CD14-positive monocyte (primary cell): ENCODE data around the gene FASN. TPM values are rescaled to one million over a fixed set of nuclear protein-coding genes. Genes with fewer than 3 reads are reported as not detected.

Source experiments
- DNase-seq, 3 donors: peaks; one replicate each; pipeline ENCODE4 v3.0.0-alpha.2; 2011 to 2022
- H2AFZ ChIP-seq: 2 replicates; pipeline ENCODE4 v1.6.0; 2012; ENCODE audit warnings: mild to moderate bottlenecking, low read depth, low read length, inconsistent platforms; ENCODE audit not compliant: insufficient read depth, poor library complexity, severe bottlenecking
- H3K27ac ChIP-seq, 2 donors: 1 replicate in 1 of 2; 2 replicates in 1 of 2; pipeline ENCODE4 v1.5.1; 2012 to 2013; ENCODE audit warnings: low read length in 2 of 2, control low read depth in 1 of 2, inconsistent platforms in 1 of 2, low read depth in 1 of 2, mild to moderate bottlenecking in 1 of 2
- H3K27me3 ChIP-seq, 2 donors: one replicate each; pipeline versions ENCODE4 v1.6.0 to v1.6.1; 2011 to 2013; ENCODE audit warnings: low read length in 2 of 2; ENCODE audit not compliant: control insufficient read depth in 2 of 2, insufficient read depth in 2 of 2
- H3K36me3 ChIP-seq, 2 donors: replicated peaks in 1 of 2; 1 replicate in 1 of 2; 2 replicates in 1 of 2; pipeline versions ENCODE4 v1.5.1 to v1.6.1; 2012 to 2013; ENCODE audit warnings: low read length in 2 of 2, control low read depth in 1 of 2, inconsistent platforms in 1 of 2, mild to moderate bottlenecking in 1 of 2; ENCODE audit not compliant: insufficient read depth in 2 of 2, control insufficient read depth in 1 of 2
- H3K4me1 ChIP-seq, 2 donors: 1 replicate in 1 of 2; 2 replicates in 1 of 2; pipeline versions ENCODE4 v1.5.1 to v1.6.1; 2012 to 2013; ENCODE audit warnings: low read length in 2 of 2, control low read depth in 1 of 2, inconsistent platforms in 1 of 2, mild to moderate bottlenecking in 1 of 2, moderate library complexity in 1 of 2; ENCODE audit not compliant: insufficient read depth in 2 of 2, control insufficient read depth in 1 of 2
- H3K4me2 ChIP-seq: replicated peaks from 2 replicates; pipeline ENCODE3; 2012; ENCODE audit warnings: low read length, moderate library complexity, mild to moderate bottlenecking; ENCODE audit not compliant: poor library complexity, severe bottlenecking; ENCODE audit errors: extremely low read depth
- H3K4me3 ChIP-seq, 3 experiments: fragments of 200-600 bp in 1 of 3; sonication (generic) in 1 of 3; replicated peaks in 1 of 3; 1 replicate in 2 of 3; 2 replicates in 1 of 3; pipeline ENCODE4 v1.5.1; 2011 to 2013; ENCODE audit warnings: low read length in 3 of 3, mild to moderate bottlenecking in 3 of 3, control low read depth in 2 of 3, low read depth in 2 of 3, inconsistent platforms in 1 of 3, moderate library complexity in 1 of 3
- H3K79me2 ChIP-seq: 2 replicates; pipeline ENCODE4 v1.6.0; 2012; ENCODE audit warnings: mild to moderate bottlenecking, control low read depth, inconsistent platforms, low read length, moderate library complexity; ENCODE audit not compliant: insufficient read depth
- H3K9ac ChIP-seq: 2 replicates; pipeline ENCODE4 v1.6.0; 2017; ENCODE audit warnings: low read length, mild to moderate bottlenecking; ENCODE audit not compliant: insufficient read depth, poor library complexity, severe bottlenecking
- H3K9me3 ChIP-seq, 2 donors: replicated peaks in 1 of 2; 1 replicate in 1 of 2; 2 replicates in 1 of 2; pipeline versions ENCODE4 v1.5.1 to v1.6.1; 2012 to 2013; ENCODE audit warnings: low read length in 2 of 2, control low read depth in 1 of 2; ENCODE audit not compliant: control insufficient read depth in 1 of 2, insufficient read depth in 1 of 2
- H4K20me1 ChIP-seq: 2 replicates; pipeline ENCODE4 v1.6.0; 2012; ENCODE audit warnings: mild to moderate bottlenecking, low read length, control low read depth, moderate library complexity; ENCODE audit not compliant: insufficient read depth
- H3K27ac Mint-ChIP-seq, 7 donors: one replicate each; pipeline ENCODE4 v1.8.0; 2020; ENCODE audit warnings: mild to moderate bottlenecking in 7 of 7, mixed read lengths in 7 of 7, moderate library complexity in 6 of 7, inconsistent platforms in 2 of 7
- H3K27me3 Mint-ChIP-seq, 3 donors: one replicate each; pipeline ENCODE4 v1.8.0; 2021 to 2022; ENCODE audit warnings: low read depth in 3 of 3, mild to moderate bottlenecking in 3 of 3, mixed read lengths in 3 of 3, moderate library complexity in 3 of 3, inconsistent platforms in 1 of 3
- H3K36me3 Mint-ChIP-seq, 2 donors: one replicate each; pipeline ENCODE4 v1.8.0; 2020; ENCODE audit warnings: mixed read lengths in 2 of 2, inconsistent platforms in 1 of 2, mild to moderate bottlenecking in 1 of 2
- H3K4me1 Mint-ChIP-seq: one replicate; pipeline ENCODE4 v1.8.0; 2020; ENCODE audit warnings: mild to moderate bottlenecking, mixed read lengths
- H3K4me3 Mint-ChIP-seq, 2 donors: one replicate each; pipeline ENCODE4 v1.8.0; 2020; ENCODE audit warnings: mild to moderate bottlenecking in 2 of 2, mixed read lengths in 2 of 2, moderate library complexity in 1 of 2
- H3K9me3 Mint-ChIP-seq, 7 donors: one replicate each; pipeline ENCODE4 v1.8.0; 2020 to 2022; ENCODE audit warnings: mixed read lengths in 7 of 7, mild to moderate bottlenecking in 6 of 7, moderate library complexity in 6 of 7, inconsistent platforms in 2 of 7
- WGBS: methylation state at CpG from one replicate; pipeline ENCODE4 v1.1.5; 2013; ENCODE audit warnings: missing lambda C conversion rate; ENCODE audit not compliant: insufficient coverage; 5-methylcytosine and 5-hydroxymethylcytosine counted together
- intact Hi-C, 2 donors: fragments of 100-400 bp; cut with micrococcal nuclease; formaldehyde crosslinking; loops; one replicate each; pipeline versions ENCODE4 v1.15.0 to v1.15.1; 2023
- polyA plus RNA-seq, 3 donors: library from polyadenylated mRNA; depleted of rRNA in 1 of 3; unstranded in 2 of 3; stranded (reverse) in 1 of 3; fragments of 300-500 nt in 2 of 3; fragments of >200 nt in 1 of 3; fragmentation: Illumina TruSeq in 2 of 3; gene quantifications; 1 replicate in 2 of 3; 2 replicates in 1 of 3; pipeline ENCODE4 v1.2.3, GENCODE V29; 2012 to 2021
- TF ChIP-seq, protein P1 (sequence below): fragments of 200-600 bp; IDR thresholded peaks from one replicate; pipeline ENCODE4 v1.8.0; 2022; ENCODE audit warnings: antibody characterized with exemption, mild to moderate bottlenecking

The FASN gene
- polyA plus RNA-seq, 3 donors: 0.08 to 8.4 (median 0.13) TPM

DNA sequence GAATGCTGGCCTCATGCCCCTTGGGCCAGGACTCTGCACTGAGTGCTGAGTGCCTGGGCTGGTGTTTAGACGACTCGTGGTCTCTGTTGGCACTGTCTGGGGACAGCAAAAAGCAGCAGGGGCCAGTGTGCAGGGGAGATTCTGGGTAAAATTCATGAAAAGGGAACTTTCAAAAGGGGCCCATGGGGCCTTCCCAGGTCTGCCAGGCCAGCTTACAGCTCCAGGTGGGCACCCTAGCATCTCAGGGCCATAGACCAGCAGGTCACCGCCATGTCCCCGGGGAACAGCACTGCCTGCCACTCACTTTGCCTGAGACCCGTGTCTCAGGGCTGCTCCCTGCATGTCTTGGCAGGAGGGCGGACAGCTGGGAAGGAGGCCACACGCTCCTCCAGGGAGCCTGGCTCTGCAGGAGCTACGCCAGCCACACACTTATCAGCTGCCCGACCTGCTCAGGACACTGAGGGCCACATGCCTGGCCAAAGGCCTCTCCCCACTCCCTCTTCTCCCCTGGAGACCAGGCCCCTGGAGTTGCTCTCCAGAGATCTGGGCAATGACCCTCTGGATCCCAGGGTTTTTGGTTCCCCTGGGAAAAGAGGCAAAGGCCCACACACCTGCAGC is 8.8 kb upstream of the FASN start:
- intact Hi-C loops: no loop called here
- H3K4me3 Mint-ChIP-seq: peak overlapping the region; percentile 78 to 92
- Histone ChIP-seq H3K36me3 (no peaks in the 10 kb centered on the region), H3K79me2 (no peaks in the 10 kb centered on the region), H3K27me3 (no peaks in the 10 kb centered on the region), H2AFZ (peak overlapping the region; percentile 95), H4K20me1 (no peaks in the 10 kb centered on the region), H3K4me3 (peak overlapping the region; percentile 19 to 80 (median 42)), H3K9me3 (no peaks in the 10 kb centered on the region), H3K4me1 (peaks cover 24% of the 10 kb centered on the region in 2 donors), H3K9ac (peak overlapping the region; percentile 76), H3K4me2 (peak overlapping the region; percentile 78), H3K27ac (peak overlapping the region; percentile 86 to 87)
- DNase-seq: no peak
- no peaks in the 10 kb centered on the region for H3K36me3 Mint-ChIP-seq
- H3K27ac Mint-ChIP-seq: peak overlapping the region; percentile 83 to 94 (median 90)
- H3K4me1 Mint-ChIP-seq: peaks cover 31% of the 10 kb centered on the region
- peaks cover 0 to 3% (median 0%) of the 10 kb centered on the region in 3 donors for H3K27me3 Mint-ChIP-seq
- TF ChIP-seq, protein P1, sequence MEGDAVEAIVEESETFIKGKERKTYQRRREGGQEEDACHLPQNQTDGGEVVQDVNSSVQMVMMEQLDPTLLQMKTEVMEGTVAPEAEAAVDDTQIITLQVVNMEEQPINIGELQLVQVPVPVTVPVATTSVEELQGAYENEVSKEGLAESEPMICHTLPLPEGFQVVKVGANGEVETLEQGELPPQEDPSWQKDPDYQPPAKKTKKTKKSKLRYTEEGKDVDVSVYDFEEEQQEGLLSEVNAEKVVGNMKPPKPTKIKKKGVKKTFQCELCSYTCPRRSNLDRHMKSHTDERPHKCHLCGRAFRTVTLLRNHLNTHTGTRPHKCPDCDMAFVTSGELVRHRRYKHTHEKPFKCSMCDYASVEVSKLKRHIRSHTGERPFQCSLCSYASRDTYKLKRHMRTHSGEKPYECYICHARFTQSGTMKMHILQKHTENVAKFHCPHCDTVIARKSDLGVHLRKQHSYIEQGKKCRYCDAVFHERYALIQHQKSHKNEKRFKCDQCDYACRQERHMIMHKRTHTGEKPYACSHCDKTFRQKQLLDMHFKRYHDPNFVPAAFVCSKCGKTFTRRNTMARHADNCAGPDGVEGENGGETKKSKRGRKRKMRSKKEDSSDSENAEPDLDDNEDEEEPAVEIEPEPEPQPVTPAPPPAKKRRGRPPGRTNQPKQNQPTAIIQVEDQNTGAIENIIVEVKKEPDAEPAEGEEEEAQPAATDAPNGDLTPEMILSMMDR: no peak
- WGBS: 39% methylated on average over 8 of the region's 9 CpGs
- H3K9me3 Mint-ChIP-seq: no peaks in the 10 kb centered on the region

DNA sequence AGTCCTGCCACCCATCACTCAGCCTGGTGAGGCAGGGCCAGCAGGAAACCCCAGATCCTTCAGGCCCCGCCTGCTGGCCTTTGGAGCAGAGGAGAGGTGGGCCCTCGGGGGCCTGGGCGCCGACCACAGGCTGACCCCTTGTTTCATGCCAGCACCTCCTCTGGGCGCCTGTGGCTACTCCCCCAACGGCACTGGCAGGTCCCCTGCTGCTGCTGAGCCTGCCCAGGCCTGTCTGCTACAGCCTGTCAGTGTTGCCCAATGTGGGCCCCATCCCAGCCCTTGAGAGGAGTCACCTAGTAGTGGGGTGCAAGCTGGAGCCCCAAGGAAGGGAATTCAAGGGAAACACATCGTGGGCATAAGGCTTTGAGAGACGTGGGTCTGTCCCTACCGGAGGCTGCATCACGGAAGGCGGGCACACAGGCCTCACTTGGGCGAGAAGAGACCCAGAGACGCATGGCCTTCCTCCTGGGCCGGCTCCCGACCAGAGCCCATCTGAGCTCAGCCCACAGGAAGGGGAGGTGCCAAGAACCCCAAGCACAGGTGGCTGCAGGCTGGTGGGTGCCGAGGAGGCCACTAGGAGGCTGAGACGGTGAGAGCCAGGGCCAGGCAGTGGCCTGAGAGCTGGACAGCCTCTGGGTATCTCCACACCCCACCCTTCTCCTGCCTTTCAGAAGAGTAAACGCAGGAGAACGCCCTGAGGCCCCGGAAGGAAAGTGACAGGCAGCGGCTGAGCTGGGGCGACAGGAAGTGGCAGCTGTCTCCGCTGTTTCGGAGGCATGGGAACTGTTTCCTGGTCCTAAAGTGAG is 8.0 kb upstream of the FASN start:
- intact Hi-C loops: no loop called here

More for the DNA sequence above, 8.0 kb upstream of the FASN start:
- peak overlapping the region; percentile 78 to 92 for H3K4me3 Mint-ChIP-seq
- H3K27me3 Mint-ChIP-seq: no peaks in the 10 kb centered on the region
- TF ChIP-seq, protein P1: peak; percentile 29
- H3K9me3 ChIP-seq: no peaks in the 10 kb centered on the region
- H3K27ac ChIP-seq: peak overlapping the region; percentile 86 to 87
- no peaks in the 10 kb centered on the region for H3K9me3 Mint-ChIP-seq
- peaks cover 24% of the 10 kb centered on the region in 2 donors for H3K4me1 ChIP-seq
- DNase-seq: peak; percentile 47 to 59 (median 57)
- peaks cover 31% of the 10 kb centered on the region for H3K4me1 Mint-ChIP-seq
- H3K36me3 ChIP-seq: no peaks in the 10 kb centered on the region
- WGBS: 6% methylated on average over 24 of the region's 24 CpGs
- H4K20me1 ChIP-seq: no peaks in the 10 kb centered on the region
- H2AFZ ChIP-seq: peak overlapping the region; percentile 95
- H3K9ac ChIP-seq: peak overlapping the region; percentile 76
- peak overlapping the region; percentile 78 for H3K4me2 ChIP-seq
- H3K27ac Mint-ChIP-seq: peak overlapping the region; percentile 83 to 94 (median 90)
- no peaks in the 10 kb centered on the region for H3K79me2 ChIP-seq
- H3K4me3 ChIP-seq: peak overlapping the region; percentile 19 to 80 (median 42)
- H3K36me3 Mint-ChIP-seq: no peaks in the 10 kb centered on the region
- no peaks in the 10 kb centered on the region for H3K27me3 ChIP-seq
